ENCODE data around the gene ZNF213.

ZNF213 gene

DNA sequence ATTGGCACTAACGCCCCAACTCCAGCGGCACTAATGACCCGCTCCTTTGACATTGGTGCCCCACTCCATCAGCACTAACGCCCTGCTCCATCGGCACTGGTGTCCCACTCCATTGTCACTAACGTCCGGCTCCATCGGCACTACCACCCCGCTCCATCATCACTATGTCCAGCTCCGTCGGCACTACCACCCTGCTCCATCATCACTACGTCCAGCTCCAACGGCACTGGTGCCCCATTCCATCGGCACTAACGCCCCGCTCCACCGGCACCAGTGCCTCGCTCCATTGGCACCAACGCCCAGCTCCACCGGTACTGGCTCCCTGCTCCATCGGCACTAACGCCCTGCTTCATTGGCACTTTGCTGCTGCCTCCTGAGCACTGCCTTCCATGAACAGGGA is 7.5 kb downstream of the ZNF213 start:
- no peak overlapping the region for H3K27ac ChIP-seq
- TF ChIP-seq, protein P1, sequence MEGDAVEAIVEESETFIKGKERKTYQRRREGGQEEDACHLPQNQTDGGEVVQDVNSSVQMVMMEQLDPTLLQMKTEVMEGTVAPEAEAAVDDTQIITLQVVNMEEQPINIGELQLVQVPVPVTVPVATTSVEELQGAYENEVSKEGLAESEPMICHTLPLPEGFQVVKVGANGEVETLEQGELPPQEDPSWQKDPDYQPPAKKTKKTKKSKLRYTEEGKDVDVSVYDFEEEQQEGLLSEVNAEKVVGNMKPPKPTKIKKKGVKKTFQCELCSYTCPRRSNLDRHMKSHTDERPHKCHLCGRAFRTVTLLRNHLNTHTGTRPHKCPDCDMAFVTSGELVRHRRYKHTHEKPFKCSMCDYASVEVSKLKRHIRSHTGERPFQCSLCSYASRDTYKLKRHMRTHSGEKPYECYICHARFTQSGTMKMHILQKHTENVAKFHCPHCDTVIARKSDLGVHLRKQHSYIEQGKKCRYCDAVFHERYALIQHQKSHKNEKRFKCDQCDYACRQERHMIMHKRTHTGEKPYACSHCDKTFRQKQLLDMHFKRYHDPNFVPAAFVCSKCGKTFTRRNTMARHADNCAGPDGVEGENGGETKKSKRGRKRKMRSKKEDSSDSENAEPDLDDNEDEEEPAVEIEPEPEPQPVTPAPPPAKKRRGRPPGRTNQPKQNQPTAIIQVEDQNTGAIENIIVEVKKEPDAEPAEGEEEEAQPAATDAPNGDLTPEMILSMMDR (IDR thresholded peaks at IDR 0.05), result no peak
- TF ChIP-seq ZFX (IDR thresholded peaks at IDR 0.05; ENCODE audit: borderline replicate concordance), result no peak

DNA sequence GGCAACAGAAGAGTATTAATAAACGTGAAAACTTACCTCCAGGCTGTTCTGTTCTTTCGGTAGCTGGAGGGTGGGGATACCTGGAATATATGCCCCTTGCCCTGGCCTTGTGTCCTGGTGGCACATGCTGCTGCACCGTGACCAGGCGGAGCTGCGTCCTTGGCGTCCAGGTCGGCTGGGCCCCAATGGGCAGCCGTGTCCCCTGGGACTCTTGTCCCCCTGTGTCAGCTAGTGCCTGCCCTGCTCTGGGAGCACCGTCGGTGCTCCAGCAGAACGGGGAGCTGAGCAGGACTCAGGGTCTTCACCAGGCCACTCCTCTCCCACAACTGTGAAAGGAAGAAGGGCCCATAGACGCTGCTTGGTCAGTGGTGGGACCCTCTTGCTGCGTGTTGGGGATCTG is 7.9 kb downstream of the ZNF213 start:
- TF ChIP-seq ZFX (IDR thresholded peaks at IDR 0.05; ENCODE audit: borderline replicate concordance), result no peak
- TF ChIP-seq, protein P1 (IDR thresholded peaks at IDR 0.05), result no peak

DNA sequence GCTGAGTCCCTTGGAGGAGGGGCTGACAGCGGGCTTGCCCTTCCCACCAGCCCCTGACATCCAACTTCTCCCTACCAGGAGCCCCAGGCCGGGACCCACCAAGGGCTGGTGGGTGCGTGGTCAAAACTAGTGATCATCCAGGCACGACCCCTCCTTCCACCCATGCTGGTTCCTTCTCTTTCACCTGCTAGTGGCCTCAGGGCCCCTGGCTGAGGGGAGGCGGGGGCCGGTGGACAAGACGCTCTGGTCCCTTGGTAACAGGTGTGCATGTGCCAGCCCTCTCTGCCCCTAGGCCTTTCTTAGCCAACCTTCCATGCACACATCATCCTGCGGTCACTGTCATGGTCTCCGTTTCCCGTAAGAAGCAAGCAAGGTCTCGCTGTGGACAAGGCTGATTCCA is 8.4 kb downstream of the ZNF213 start:
- TF ChIP-seq ZFX (IDR thresholded peaks at IDR 0.05; ENCODE audit: borderline replicate concordance), result no peak
- TF ChIP-seq, protein P1 (IDR thresholded peaks at IDR 0.05), result no peak

More for the DNA sequence above, 7.9 kb downstream of the ZNF213 start:
- peak overlapping the region; percentile 67 for H3K27ac ChIP-seq

DNA sequence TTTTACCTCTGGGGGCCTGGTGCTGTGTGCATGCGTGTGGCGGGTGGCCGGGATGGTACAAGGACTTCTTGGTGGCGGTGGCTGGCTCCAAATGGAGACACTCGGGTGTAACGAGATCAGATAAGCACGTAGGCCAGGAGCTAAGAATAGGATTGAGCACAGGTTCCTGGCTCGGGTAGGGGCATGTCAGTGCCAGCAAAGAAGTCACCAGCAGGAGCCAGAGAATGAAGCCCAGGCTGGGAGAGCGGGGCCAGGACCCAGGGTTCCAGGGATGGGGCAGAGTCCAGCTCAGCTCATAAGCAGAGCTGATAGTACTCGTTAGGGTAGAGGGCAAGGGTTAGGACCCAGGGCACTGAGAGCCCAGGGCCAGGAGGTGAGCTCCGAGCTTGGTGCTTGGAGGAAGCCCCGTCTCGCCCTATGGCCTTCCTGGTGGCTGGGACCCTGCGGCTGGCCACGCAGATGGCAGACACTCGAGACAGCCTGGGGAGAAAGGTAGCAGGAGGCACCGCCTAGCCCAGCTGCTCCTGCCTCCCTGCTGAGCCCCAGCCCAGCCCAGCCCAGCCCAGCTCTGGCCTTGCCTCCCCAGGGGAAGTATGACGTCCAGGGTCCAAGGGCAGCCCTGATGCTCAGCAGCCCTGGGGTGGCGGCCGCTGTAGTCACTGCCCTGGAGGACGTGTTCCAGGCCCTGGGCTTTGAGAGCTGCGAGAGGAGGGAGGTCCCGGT is 8.9 kb downstream of the ZNF213 start:
- TF ChIP-seq, protein P1 (IDR thresholded peaks at IDR 0.05), result no peak
- no peak for TF ChIP-seq ZFX (IDR thresholded peaks at IDR 0.05; ENCODE audit: borderline replicate concordance)
- H3K27ac ChIP-seq, result peak overlapping the region; percentile 67

More for the DNA sequence above, 8.4 kb downstream of the ZNF213 start:
- H3K27ac ChIP-seq, result peak overlapping the region; percentile 67

DNA sequence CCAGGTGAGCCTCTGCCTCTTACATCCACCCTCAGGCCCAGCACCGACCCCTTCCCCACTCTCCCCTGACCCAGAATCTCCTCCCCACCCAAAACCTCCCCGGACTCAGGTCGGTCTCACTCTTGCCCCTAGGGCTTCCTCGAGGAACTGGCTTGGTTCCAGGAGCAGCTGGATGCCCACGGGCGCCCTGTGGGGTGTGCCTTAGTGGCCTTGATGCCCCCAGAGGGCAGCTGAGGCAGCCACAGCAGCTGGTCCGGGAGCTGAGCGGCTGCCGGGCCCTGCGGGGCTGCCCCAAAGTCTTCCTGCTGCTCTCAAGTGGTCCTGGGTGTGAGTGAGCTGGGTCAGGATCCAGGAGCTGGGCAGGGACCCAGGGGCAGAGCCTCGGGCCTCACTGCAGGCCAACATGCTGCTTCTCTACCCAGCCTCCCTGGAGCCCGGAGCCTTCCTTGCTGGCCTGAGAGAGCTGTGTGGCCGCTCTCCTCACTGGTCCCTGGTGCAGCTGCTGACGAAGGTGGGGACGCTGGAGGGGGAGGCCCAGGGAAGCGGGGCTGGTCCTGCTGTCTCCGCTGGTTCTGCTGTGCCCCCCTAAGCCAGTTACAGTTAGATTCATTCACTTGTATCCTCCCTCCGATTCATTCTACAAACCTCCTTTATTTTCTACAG is 9.6 kb downstream of the ZNF213 start:
- TF ChIP-seq, protein P1 (IDR thresholded peaks at IDR 0.05), result no peak
- no peak for TF ChIP-seq ZFX (IDR thresholded peaks at IDR 0.05; ENCODE audit: borderline replicate concordance)
- H3K27ac ChIP-seq, result peak overlapping the region; percentile 67; the same call in 1 of the 2 replicates

DNA sequence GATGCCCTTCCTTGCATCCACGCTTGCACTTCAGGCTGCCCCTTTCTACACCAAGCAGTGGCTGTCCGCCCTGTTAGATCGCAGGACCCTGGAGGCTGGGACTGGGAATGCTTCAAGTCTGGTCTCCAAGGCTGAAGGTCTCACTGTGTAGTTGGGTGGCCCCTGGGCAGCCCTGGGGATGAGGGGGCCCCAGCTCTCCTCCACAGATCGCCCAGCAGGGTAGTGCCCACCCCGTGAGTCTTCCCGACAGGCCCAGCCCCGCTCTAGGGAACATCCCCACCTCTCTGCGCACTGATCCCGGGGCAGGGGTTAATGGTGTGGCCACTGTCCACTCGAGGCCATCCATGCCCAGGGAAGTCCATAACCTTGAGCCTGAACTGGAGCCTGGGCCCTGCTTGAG is 10.3 kb downstream of the ZNF213 start:
- TF ChIP-seq, protein P1 (IDR thresholded peaks at IDR 0.05), result no peak
- TF ChIP-seq ZFX (IDR thresholded peaks at IDR 0.05; ENCODE audit: borderline replicate concordance), result no peak
- no peak overlapping the region for H3K27ac ChIP-seq

DNA sequence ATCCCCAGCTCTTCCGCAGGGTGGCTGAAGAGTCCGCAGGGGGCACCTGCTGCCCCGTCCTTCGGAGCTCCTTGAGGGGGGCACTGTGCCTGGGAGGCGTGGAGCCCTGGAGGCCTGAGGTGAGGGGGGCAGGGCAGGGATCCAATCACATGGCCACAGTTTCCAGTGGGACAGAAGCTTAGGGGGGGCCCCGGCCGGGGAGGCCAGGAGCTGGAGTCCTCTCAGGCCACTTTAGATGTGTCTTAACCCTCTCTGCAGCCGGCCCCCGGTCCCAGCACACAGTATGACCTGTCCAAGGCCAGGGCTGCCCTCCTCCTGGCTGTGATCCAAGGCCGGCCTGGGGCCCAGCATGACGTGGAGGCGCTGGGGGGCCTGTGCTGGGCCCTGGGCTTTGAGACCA is 10.8 kb downstream of the ZNF213 start:
- no peak overlapping the region for H3K27ac ChIP-seq
- no peak for TF ChIP-seq ZFX (IDR thresholded peaks at IDR 0.05; ENCODE audit: borderline replicate concordance)

Measured in 22Rv1 (cell line).